SK-N-SH (cell line): Measurements from ENCODE around the gene COBL. TPM values are rescaled to one million over a fixed set of nuclear protein-coding genes. Genes with fewer than 3 reads are reported as not detected.

Experiments used
- CTCF ChIA-PET: fragments of 300-600, 350-600 bp; formaldehyde crosslinking; extraction: SDS; loops from one replicate; lab custom pipeline; 2021; lab: Yijun Ruan, JAX
- POLR2A ChIA-PET: fragments of 350-600 bp; sonication (Branson Sonifier 250); formaldehyde crosslinking; extraction: SDS; loops from one replicate; lab custom pipeline; 2020; ENCODE audit warnings: antibody characterized with exemption, inconsistent platforms; lab: Yijun Ruan, JAX
- DNase-seq: peaks from one replicate; pipeline ENCODE4 v3.0.0; 2012
- H2AFZ ChIP-seq: fragments of 200-600 bp; sonication (generic); 2 replicates; pipeline ENCODE4 v1.8.1; 2016; ENCODE audit warnings: antibody characterized with exemption, mild to moderate bottlenecking, low read depth
- H3F3A ChIP-seq: fragments of 200-600 bp; sonication (generic); replicated peaks from 2 replicates; pipeline ENCODE3; 2016; ENCODE audit warnings: antibody characterized with exemption, mild to moderate bottlenecking; ENCODE audit not compliant: insufficient read depth
- H3K27ac ChIP-seq, 2 experiments: fragments of 200-500 bp in 1 of 2; fragments of 200-600 bp in 1 of 2; sonication (Bioruptor generic) in 1 of 2; sonication (generic), shearing (Covaris generic) in 1 of 2; 2 replicates each; pipeline versions ENCODE4 v1.5.1 to v1.6.1; 2014 to 2016; ENCODE audit warnings: low read depth in 2 of 2, inconsistent platforms in 1 of 2, low read length in 1 of 2, mild to moderate bottlenecking in 1 of 2, mixed read lengths in 1 of 2
- H3K27me3 ChIP-seq: fragments of 200-600 bp; sonication (generic), shearing (Covaris generic); 2 replicates; pipeline ENCODE4 v1.6.1; 2016; ENCODE audit warnings: mixed run types; ENCODE audit not compliant: insufficient read depth
- H3K36me3 ChIP-seq, 2 experiments: fragments of 200-500 bp in 1 of 2; fragments of 200-600 bp in 1 of 2; sonication (Bioruptor generic) in 1 of 2; sonication (generic) in 1 of 2; replicated peaks in 1 of 2; 2 replicates each; pipeline versions ENCODE3 to v1.5.1; 2014 to 2016; ENCODE audit warnings: low read length in 1 of 2, mild to moderate bottlenecking in 1 of 2; ENCODE audit not compliant: insufficient read depth in 2 of 2, control insufficient read depth in 1 of 2
- H3K4me1 ChIP-seq, 2 experiments: fragments of 200-500 bp in 1 of 2; fragments of 200-600 bp in 1 of 2; sonication (Bioruptor generic) in 1 of 2; sonication (generic), shearing (Covaris generic) in 1 of 2; 2 replicates each; pipeline versions ENCODE4 v1.5.1 to v1.6.1; 2014 to 2016; ENCODE audit warnings: low read depth in 1 of 2, low read length in 1 of 2, mixed run types in 1 of 2; ENCODE audit not compliant: insufficient read depth in 2 of 2, control insufficient read depth in 1 of 2
- H3K4me2 ChIP-seq: fragments of 200-600 bp; sonication (generic), shearing (Covaris generic); 2 replicates; pipeline ENCODE4 v1.6.1; 2017; ENCODE audit warnings: mixed run types
- H3K4me3 ChIP-seq, 2 experiments: fragments of 200-500 bp in 1 of 2; fragments of 200-600 bp in 1 of 2; sonication (Bioruptor generic) in 1 of 2; sonication (generic), shearing (Covaris generic) in 1 of 2; 2 replicates each; pipeline versions ENCODE4 v1.5.1 to v1.8.1; 2014 to 2016; ENCODE audit warnings: low read depth in 2 of 2, inconsistent platforms in 1 of 2, low read length in 1 of 2, mild to moderate bottlenecking in 1 of 2, mixed read lengths in 1 of 2, moderate library complexity in 1 of 2
- H3K79me2 ChIP-seq: fragments of 200-600 bp; sonication (generic); 2 replicates; pipeline ENCODE4 v1.8.1; 2017; ENCODE audit warnings: mild to moderate bottlenecking; ENCODE audit not compliant: insufficient read depth
- H3K9ac ChIP-seq: fragments of 200-600 bp; sonication (generic); 2 replicates; pipeline ENCODE4 v1.6.1; 2017; ENCODE audit warnings: mixed run types
- H3K9me2 ChIP-seq: fragments of 200-600 bp; sonication (generic); 2 replicates; pipeline ENCODE4 v1.6.1; 2017; ENCODE audit warnings: mixed run types
- H3K9me3 ChIP-seq: fragments of 200-600 bp; sonication (generic); 2 replicates; pipeline ENCODE4 v1.6.1; 2017; ENCODE audit warnings: mixed run types, mild to moderate bottlenecking, moderate library complexity
- H4K20me1 ChIP-seq: fragments of 200-600 bp; sonication (generic); 2 replicates; pipeline ENCODE4 v1.6.1; 2017; ENCODE audit warnings: mild to moderate bottlenecking, mixed run types; ENCODE audit not compliant: insufficient read depth
- CHD2 ChIP-seq: fragments of 150-350 bp; IDR thresholded peaks from 2 replicates; pipeline ENCODE4 v1.6.1; 2018; ENCODE audit warnings: low read length; ENCODE audit not compliant: partially characterized antibody
- EP300 ChIP-seq, 2 experiments: IDR thresholded peaks; 2 replicates each; pipeline versions ENCODE4 v1.4.0 to v1.6.1; 2012; ENCODE audit warnings: borderline replicate concordance in 1 of 2, low read depth in 1 of 2, low read length in 1 of 2
- EZH2phosphoT487 ChIP-seq: fragments of 200-600 bp; sonication (generic); IDR thresholded peaks from 2 replicates; pipeline ENCODE4 v1.6.1; 2017; ENCODE audit warnings: low read depth, mixed run types, mild to moderate bottlenecking, antibody characterized with exemption, moderate library complexity, borderline replicate concordance
- GATA2 ChIP-seq: sonication (generic); formaldehyde crosslinking; IDR thresholded peaks from 2 replicates; pipeline ENCODE4 v1.5.0; 2020; ENCODE audit warnings: mild to moderate bottlenecking, missing genetic modification reagents
- IRF3 ChIP-seq: fragments of 150-350 bp; IDR thresholded peaks from 2 replicates; pipeline ENCODE4 v1.6.1; 2016; ENCODE audit warnings: mild to moderate bottlenecking, low read depth, low read length
- JUND ChIP-seq: IDR thresholded peaks from 2 replicates; pipeline ENCODE4 v1.4.0; 2012
- MEF2A ChIP-seq: IDR thresholded peaks from 2 replicates; pipeline ENCODE4 v1.4.0; 2012; ENCODE audit warnings: low read depth, borderline replicate concordance
- MXI1 ChIP-seq: IDR thresholded peaks from 2 replicates; pipeline ENCODE4 v1.6.1; 2012; ENCODE audit warnings: mild to moderate bottlenecking, low read depth, low read length, improper control_type of control experiment
- NFIC ChIP-seq: IDR thresholded peaks from 2 replicates; pipeline ENCODE4 v1.4.0; 2012; ENCODE audit warnings: borderline replicate concordance
- NRF1 ChIP-seq: IDR thresholded peaks from 2 replicates; pipeline ENCODE4 v1.6.1; 2012; ENCODE audit warnings: low read depth, mild to moderate bottlenecking, low read length
- POLR2AphosphoS5 ChIP-seq: IDR thresholded peaks from 2 replicates; pipeline ENCODE4 v1.6.1; 2012; ENCODE audit warnings: low read depth, low read length
- RFX5 ChIP-seq: IDR thresholded peaks from 2 replicates; pipeline ENCODE4 v1.6.1; 2012; ENCODE audit warnings: mild to moderate bottlenecking, improper control_type of control experiment, low read length
- SIN3A ChIP-seq: IDR thresholded peaks from 2 replicates; pipeline ENCODE4 v1.6.1; 2012; ENCODE audit warnings: low read depth, mild to moderate bottlenecking, low read length, moderate library complexity, borderline replicate concordance
- SMC3 ChIP-seq: IDR thresholded peaks from 2 replicates; pipeline ENCODE4 v1.6.1; 2012; ENCODE audit warnings: low read depth, low read length, improper control_type of control experiment
- TCF12 ChIP-seq: IDR thresholded peaks from 2 replicates; pipeline ENCODE4 v1.4.0; 2012
- TEAD4 ChIP-seq: IDR thresholded peaks from 2 replicates; pipeline ENCODE4 v1.4.0; 2012; ENCODE audit warnings: mild to moderate bottlenecking, borderline replicate concordance; ENCODE audit not compliant: insufficient read depth
- YY1 ChIP-seq: IDR thresholded peaks from 2 replicates; pipeline ENCODE4 v1.4.0; 2012; ENCODE audit warnings: low read depth, mild to moderate bottlenecking
- WGBS: methylation state at CpG from one replicate; pipeline ENCODE4 v1.1.6; 2017; ENCODE audit warnings: low lambda C conversion rate; 5-methylcytosine and 5-hydroxymethylcytosine counted together
- polyA plus RNA-seq, 3 experiments: library from polyadenylated mRNA; depleted of rRNA; stranded (reverse); fragments of >200 nt; gene quantifications; 2 replicates each; pipeline ENCODE4 v1.2.3, GENCODE V29; 2012
- TF ChIP-seq, protein P1 (sequence below): IDR thresholded peaks from 2 replicates; pipeline ENCODE4 v1.4.0; 2012; ENCODE audit warnings: low read depth, borderline replicate concordance
- TF ChIP-seq, protein P2 (sequence below): fragments of 200-600 bp; sonication (generic); IDR thresholded peaks from 2 replicates; pipeline ENCODE4 v1.6.1; 2017; ENCODE audit warnings: antibody characterized with exemption, mild to moderate bottlenecking, moderate library complexity
- TF ChIP-seq, protein P3 (sequence below): IDR thresholded peaks from 2 replicates; pipeline ENCODE4; 2012
- TF ChIP-seq, protein P4 (sequence below): IDR thresholded peaks from 2 replicates; pipeline ENCODE4 v1.4.0; 2012; ENCODE audit warnings: low read depth, borderline replicate concordance

COBL gene
- polyA plus RNA-seq, 1 of the 3 experiments (the other 2 are of a cell fraction): under 0.01 TPM

DNA sequence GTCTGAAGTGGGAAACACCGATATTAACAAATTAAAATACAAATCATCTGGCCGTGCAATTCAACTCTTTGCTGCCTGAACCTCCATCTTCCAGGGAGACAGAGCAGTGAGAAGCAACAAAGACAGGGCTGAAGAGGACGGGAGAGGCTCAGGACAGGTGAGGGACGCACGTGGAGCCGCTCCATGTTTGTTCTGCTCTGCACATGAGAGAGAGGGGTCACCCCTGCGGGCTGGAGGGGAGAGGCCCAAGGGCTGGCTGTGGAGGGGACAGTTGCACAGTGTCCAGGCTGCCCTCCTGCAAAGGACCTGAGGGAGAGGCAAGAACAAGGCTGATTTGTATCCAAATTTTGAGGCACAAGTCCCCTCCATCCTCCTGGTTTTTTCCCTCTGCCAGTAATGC is 41.7 kb downstream of the COBL start:
- WGBS: 26% methylated on average over 7 of the region's 7 CpGs
- ChIA-PET POLR2A (no interaction called here), CTCF (no interaction called here)
- no peaks in the 10 kb centered on the region for H4K20me1 ChIP-seq
- H2AFZ ChIP-seq: no peak overlapping the region
- no peak overlapping the region for H3K9ac ChIP-seq
- no peaks in the 10 kb centered on the region for H3K27me3 ChIP-seq
- no peak for DNase-seq
- no peaks in the 10 kb centered on the region for H3F3A ChIP-seq
- no peak overlapping the region for H3K4me3 ChIP-seq
- H3K4me1 ChIP-seq: no peaks in the 10 kb centered on the region
- TF ChIP-seq YY1: no peak
- no peak for TF ChIP-seq RFX5
- no peak for TF ChIP-seq MEF2A
- no peaks in the 10 kb centered on the region for H3K79me2 ChIP-seq
- H3K9me3 ChIP-seq: no peaks in the 10 kb centered on the region
- H3K27ac ChIP-seq: no peak overlapping the region
- H3K36me3 ChIP-seq: no peaks in the 10 kb centered on the region
- H3K4me2 ChIP-seq: no peak overlapping the region
- no peaks in the 10 kb centered on the region for H3K9me2 ChIP-seq

DNA sequence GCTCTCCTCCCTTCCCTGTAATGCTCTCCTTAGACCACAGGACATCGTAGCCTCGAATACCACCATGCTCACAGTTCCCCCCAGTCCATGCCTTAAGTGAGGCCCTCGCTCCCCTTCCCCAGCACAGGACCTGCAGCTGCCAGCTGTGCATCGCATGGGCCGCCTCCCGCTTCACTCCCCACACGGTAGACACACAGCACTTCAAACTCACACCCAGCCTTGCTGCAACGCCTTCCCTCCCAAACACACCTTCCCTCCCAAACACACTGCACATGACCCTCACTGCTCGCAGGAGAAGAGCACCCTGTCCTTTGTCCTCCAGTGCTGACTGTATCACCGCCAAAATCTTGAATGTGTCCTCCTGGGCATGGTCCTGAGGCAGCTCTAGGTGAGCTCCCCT is 42.6 kb downstream of the COBL start:
- TF ChIP-seq NFIC (no peak), CHD2 (no peak), TEAD4 (no peak), MXI1 (no peak), EZH2phosphoT487 (no peak), NRF1 (no peak), GATA2 (CRISPR knock-in tag) (no peak), TCF12 (no peak), MEF2A (no peak), IRF3 (no peak), SMC3 (no peak), SIN3A (no peak), POLR2AphosphoS5 (no peak), RFX5 (no peak), EP300 (IDR thresholded peaks at IDR 0.05; ENCODE audit: borderline replicate concordance in 1 of 2, low read depth in 1 of 2, low read length in 1 of 2) (no peak), JUND (no peak)
- TF ChIP-seq, protein P1, sequence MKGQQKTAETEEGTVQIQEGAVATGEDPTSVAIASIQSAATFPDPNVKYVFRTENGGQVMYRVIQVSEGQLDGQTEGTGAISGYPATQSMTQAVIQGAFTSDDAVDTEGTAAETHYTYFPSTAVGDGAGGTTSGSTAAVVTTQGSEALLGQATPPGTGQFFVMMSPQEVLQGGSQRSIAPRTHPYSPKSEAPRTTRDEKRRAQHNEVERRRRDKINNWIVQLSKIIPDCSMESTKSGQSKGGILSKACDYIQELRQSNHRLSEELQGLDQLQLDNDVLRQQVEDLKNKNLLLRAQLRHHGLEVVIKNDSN: no peak
- TF ChIP-seq, protein P2, sequence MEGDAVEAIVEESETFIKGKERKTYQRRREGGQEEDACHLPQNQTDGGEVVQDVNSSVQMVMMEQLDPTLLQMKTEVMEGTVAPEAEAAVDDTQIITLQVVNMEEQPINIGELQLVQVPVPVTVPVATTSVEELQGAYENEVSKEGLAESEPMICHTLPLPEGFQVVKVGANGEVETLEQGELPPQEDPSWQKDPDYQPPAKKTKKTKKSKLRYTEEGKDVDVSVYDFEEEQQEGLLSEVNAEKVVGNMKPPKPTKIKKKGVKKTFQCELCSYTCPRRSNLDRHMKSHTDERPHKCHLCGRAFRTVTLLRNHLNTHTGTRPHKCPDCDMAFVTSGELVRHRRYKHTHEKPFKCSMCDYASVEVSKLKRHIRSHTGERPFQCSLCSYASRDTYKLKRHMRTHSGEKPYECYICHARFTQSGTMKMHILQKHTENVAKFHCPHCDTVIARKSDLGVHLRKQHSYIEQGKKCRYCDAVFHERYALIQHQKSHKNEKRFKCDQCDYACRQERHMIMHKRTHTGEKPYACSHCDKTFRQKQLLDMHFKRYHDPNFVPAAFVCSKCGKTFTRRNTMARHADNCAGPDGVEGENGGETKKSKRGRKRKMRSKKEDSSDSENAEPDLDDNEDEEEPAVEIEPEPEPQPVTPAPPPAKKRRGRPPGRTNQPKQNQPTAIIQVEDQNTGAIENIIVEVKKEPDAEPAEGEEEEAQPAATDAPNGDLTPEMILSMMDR: no peak
- TF ChIP-seq, protein P3, sequence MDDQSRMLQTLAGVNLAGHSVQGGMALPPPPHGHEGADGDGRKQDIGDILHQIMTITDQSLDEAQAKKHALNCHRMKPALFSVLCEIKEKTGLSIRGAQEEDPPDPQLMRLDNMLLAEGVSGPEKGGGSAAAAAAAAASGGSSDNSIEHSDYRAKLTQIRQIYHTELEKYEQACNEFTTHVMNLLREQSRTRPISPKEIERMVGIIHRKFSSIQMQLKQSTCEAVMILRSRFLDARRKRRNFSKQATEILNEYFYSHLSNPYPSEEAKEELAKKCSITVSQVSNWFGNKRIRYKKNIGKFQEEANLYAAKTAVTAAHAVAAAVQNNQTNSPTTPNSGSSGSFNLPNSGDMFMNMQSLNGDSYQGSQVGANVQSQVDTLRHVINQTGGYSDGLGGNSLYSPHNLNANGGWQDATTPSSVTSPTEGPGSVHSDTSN: no peak
- TF ChIP-seq, protein P4, sequence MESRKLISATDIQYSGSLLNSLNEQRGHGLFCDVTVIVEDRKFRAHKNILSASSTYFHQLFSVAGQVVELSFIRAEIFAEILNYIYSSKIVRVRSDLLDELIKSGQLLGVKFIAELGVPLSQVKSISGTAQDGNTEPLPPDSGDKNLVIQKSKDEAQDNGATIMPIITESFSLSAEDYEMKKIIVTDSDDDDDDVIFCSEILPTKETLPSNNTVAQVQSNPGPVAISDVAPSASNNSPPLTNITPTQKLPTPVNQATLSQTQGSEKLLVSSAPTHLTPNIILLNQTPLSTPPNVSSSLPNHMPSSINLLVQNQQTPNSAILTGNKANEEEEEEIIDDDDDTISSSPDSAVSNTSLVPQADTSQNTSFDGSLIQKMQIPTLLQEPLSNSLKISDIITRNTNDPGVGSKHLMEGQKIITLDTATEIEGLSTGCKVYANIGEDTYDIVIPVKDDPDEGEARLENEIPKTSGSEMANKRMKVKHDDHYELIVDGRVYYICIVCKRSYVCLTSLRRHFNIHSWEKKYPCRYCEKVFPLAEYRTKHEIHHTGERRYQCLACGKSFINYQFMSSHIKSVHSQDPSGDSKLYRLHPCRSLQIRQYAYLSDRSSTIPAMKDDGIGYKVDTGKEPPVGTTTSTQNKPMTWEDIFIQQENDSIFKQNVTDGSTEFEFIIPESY: no peak
- POLR2A ChIA-PET: no interaction called here
- H3K27me3 ChIP-seq: no peaks in the 10 kb centered on the region
- H3K79me2 ChIP-seq: no peaks in the 10 kb centered on the region
- no peak overlapping the region for H3K4me3 ChIP-seq
- no peak overlapping the region for H3K27ac ChIP-seq
- H3K9ac ChIP-seq: no peak overlapping the region
- no peaks in the 10 kb centered on the region for H3F3A ChIP-seq
- CTCF ChIA-PET: interaction anchor here (1.2 kb wide), 1 partner anchor 59 kb away, joined by 3 read pairs; no protein-coding TSS in a partner anchor
- WGBS: 44% methylated on average over 10 of the region's 10 CpGs
- no peaks in the 10 kb centered on the region for H3K9me3 ChIP-seq
- no peak overlapping the region for H2AFZ ChIP-seq
- DNase-seq: no peak
- no peaks in the 10 kb centered on the region for H3K36me3 ChIP-seq
- no peak overlapping the region for H3K4me2 ChIP-seq
- no peaks in the 10 kb centered on the region for H3K9me2 ChIP-seq
- H4K20me1 ChIP-seq: no peaks in the 10 kb centered on the region
- H3K4me1 ChIP-seq: no peaks in the 10 kb centered on the region
